EL (cell line): ENCODE measurements around the gene SDE2.
"Not testable (repeated sequence)": the region's sequence is repeated elsewhere in the genome, so short reads cannot be mapped to it uniquely, and the experiment has no call there.

Source experiments
- DNase-seq: peaks from one replicate; pipeline ENCODE4 v3.0.0-alpha.2; 2016

Gene SDE2

DNA sequence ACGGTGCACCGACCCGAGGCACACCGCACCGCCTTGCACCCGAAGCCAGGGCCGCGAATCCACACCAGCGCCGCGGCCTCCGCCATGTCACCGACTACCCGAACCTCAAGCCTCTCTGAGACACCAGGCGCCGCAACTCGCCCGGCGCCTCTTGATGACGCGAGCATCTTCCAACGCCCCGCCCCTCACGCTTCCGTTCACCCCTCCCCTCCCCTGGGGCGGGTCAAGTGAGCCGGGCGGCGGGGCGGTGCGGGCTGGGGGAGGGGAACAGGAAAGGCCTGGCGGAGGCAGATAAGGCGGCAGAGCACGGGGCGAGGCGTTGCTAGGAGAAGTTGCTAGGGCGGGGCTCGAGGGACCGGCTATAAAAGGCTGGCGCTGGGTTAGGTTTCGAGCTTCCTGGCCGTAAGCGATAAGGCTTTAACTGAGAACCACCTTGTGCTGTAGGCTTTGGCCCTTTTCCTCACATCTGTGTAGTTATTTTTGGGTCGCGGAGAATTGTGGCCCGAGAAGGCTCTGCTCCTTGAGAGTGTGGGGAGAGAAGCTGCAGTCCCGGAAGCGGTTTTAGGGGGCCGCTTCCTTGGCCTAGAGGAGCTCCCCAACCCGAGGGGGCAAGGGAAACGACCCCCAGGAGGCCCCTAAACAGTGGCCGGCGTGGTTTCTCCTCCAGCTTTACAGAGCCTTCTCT lies at the start of gene SDE2:
Gene SDE2, minus strand, starts transcription at position 117 of the 685 bp plus-strand sequence. Its CDS starts 31 bp downstream, at position 86.
- peak; percentile 98 for DNase-seq

DNA sequence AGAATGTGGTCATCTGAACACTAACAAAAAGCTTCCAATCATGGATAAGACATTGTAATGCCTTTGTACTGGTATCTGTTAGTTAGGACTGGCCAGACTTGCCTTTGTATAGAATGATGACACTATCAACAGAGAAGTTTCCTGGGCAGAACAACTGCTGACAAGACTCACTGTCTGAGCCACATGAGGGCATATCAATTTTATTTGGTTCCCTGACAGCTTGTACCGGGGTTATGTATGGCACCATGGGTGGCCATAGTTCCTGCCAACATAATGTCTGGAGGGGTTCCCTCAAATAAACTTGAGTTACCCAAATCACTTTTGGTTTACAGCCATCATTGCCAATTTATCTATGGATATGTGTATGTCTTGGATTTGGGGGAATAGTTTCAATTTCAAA lies 49.7 kb upstream of the SDE2 start:
- DNase-seq = no peak

DNA sequence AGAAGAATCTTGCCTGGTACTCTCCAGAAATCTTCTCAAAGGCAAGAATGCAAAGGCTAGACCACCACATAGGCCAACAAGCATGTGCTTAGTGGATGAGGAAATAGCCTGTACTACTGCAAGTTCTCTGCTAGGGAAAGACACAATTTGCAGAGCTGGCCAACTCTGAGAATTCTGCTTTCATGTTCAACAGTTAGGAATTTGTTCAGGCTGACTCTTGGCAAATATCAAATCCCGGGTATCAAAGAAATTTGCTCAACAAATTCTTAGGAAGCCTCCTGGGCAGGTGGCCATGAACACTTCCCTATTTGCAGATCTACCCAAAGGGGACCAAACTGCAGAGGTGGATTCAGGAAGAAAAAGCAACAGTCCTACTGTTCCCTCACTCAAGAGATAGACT lies 48.4 kb upstream of the SDE2 start:
- no peak for DNase-seq

DNA sequence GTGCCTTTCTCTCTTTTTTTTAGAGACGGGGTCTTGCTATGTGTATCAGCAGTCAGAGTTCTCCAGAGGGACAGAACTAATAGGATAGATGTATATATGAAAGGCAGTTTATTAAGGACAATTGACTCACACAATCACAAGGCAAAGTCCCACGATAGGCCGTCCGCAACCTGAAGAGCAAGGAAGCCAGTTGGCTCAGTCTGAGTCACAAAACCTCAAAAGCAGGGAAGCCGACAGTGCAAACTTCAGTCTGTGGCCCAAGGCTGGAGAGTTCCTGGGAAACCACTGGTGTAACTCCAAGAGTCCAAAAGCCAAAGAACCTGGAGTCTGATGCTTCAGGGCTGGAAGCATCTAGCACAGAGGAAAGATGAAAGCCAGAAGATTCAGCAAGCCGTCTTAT lies 47.1 kb upstream of the SDE2 start:
- peak; percentile 74 for DNase-seq

DNA sequence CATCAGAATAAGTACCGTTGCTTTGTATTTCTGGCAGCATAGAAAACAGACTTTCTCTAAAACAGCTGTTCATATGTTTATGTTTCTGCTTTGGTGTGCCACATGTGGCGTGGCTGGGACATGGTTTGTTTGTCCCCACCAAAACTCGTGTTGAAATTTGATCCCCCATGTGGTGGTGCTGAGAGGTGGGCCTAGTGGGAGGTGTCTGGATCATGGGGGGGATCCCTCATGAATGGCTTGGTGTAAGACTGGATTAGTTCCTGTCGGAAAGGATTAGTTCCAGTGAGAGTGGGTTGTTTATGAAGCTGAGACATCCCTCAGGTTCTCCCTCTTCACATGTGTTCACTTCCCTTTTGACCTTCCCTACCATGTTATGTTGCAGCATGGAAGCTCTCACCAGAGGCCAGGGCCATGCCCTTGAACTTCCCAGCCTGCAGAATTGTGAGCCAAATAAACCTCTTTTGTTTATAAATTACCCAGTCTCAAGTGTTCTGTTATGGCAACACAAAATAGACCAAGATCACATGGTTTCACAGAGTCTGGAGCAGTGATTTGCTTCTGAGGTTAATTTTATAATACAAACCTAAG lies 45.5 kb upstream of the SDE2 start:
- DNase-seq = no peak

DNA sequence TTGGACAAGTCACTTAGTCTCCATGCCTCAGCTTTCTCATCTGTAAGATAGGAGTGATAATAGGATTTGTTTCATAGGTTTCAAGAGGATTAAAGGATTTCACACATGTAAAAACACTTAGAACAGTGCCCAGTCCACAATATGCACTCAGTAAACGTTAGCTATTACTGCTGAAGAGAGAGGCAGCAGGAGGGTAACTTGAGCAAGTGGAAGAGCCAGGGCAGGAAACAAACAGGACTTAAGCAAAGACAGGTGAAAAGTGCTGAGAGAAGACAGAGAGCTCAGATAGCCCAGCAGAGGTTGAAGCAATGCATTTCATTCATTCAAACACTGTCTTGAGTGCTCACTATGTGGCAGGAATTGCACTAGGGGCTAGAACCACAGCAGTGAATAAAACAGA lies 42.3 kb upstream of the SDE2 start:
- no peak for DNase-seq

DNA sequence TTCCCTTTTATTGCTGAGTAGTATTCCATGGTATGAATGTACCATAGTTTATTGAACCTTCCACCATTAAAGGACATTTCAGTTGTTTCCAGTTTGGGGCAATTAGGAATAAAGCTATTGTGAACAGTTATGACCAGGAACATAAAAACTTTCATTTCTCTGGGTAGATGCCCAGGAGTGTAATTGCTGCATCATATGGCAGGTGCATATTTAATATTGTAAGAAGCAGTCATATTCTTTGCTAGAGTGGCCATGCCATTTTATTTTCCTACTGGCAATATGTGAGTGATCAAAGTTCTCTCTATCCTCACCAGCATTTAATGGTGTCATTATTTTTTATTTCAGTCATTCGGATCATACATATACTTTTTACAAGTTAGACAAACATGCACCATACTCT lies 39.5 kb upstream of the SDE2 start:
- DNase-seq = no peak

DNA sequence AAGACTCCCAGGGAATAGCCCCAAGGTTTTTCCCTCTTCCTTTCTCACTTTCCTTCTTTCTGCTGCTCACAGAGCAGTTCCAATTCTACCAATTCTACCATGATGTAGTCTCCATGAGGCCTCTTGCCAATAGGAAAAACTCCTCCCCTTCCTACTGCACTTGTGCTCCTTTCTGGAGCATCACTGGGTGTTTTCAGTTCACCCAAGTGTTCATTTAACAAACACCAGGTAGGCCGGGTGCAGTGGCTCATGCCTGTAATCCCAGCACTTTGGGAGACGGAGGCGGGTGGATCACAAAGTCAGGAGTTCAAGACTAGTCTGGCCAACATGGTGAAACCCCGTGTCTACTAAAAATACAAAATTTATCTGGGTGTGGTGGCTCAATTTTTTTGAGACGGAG lies 36.8 kb upstream of the SDE2 start:
- DNase-seq = no peak

DNA sequence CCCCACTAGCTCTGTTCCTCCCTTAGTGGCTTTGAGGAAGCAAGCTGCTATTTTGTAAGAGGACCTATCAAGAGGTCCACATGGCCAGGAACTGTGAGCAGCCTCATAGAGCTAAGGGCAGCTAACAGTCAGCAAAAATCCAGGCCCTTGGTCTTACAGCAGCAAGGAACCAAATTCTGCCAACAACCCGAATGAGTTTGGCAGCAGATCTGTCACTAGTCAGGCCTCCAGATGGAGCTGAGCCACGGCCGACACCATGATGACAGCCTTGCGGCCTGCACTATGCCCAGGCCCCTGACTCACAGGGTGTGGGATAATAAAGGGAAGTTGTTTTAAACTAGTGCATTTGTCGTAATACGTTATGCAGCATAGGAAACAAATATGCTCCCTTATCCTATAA lies 35.3 kb upstream of the SDE2 start:
- peak; percentile 80 for DNase-seq

DNA sequence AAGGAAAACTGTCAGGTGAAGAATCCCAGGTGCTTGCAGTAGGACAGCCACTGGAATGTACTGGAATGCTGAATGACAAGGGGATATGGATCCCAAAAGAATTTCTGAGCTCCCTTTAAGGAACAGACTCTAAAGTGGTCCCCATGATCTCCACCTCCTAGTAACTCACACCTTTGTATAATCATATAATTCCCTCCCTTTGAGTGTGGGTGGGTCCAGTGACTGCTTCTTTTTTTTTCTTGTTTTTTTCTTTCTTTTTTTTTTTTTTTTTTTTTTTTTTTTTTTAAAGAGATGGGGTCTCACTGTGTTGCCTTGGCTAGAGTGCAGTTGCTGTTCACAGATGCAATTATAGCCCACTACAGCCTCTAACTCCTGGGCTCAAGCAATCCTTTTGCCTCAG lies 34.8 kb upstream of the SDE2 start:
- DNase-seq = no peak

DNA sequence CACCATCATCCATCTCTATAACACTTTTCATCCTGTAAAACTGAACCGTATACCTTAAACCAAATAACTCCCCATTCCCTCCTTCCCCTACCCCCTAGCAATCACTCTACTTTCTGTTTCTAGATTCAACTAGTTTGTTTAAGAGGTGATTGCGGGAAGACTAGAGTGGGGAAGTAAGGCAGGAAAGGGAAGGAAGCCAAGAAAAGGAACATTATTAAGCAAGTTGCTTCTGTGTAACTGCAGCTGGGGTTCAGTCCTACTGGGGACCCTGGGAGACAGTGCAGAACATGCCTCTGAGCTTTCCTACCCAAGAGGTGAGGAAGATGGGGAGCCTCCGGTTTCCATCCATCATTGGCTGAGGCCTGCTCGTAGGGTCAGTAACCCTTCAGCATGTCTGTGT lies 34.4 kb upstream of the SDE2 start:
- no peak for DNase-seq

DNA sequence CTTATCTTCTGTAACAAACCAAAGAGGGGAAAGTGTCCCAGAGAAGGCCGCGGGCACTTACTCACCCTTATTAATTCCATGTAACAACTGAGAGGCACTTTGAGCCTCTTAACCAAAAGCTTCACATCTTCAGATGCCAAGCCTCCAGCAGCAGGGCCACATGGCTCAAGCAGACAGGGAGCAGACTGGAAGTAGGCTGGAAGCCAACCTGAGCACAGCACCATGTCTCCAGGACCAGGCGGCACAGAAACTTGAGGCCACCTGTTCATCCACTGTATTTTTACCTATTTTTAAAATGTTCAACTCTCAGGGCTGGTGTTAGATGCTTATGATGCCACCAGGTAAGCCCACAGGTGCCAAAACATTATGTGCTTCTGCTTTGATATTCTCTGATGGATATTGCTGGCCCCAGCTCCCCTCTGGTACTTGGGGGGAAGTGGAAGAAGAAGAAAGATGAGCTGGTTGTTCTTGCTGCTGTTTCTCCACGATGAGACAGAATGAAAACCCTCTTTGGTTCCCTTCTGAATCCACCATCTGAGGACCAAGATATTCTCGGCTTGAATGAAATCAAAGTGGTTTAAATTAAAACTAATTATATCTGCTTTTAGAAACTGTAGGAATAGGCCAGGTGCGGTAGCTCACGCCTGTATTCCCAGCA lies 30.6 kb upstream of the SDE2 start:
- no peak for DNase-seq

DNA sequence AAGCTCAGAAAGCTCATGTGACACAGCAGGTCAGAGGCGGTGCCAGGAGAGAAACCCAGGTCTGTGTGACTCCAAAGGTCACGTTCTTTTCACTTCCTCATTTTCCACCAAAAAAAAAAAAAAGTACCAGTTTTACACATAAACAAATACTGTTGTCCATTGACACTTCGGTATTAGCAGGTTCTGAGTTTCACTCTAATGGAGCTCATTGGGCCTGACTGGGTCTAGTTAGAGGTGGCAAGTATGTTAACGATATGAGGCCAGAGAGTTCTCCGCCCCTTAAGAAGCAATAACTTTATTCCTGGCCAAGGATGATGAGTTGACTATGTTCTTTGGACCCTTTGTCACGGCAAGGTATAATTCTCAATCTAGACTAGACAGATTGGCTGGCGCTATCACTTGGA lies 30.0 kb upstream of the SDE2 start:
- DNase-seq = no peak

DNA sequence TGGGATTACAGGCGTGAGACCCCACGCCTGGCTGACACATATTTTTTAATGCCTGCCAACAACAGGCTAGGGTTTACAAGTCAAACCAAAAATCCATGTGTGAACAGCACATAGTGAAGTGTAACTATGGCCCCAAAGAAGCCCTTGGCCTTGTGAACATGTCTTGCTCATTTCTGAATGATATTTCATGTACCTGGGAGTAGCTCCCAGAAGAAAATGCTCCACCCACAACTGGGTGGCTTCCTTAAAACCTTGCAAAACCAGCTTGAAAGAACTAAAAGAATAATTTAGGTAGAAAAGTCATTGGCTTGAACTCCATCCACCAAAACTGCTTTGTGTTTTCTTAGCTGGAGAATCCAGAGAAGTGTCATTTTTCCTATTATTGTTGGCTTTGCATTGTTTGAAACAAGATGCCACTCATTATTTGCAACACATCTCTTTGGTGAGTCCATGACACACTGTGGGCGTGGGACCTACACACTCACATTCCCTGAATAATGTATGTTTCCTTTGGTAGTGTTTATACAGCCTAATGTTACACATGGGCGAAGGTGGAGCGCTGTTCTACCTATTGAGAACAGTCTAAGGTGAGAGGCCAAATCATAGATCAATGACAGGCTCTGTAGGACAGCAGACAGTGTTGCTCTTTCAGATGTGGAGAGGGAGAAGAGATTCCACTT lies 28.5 kb upstream of the SDE2 start:
- no peak for DNase-seq

DNA sequence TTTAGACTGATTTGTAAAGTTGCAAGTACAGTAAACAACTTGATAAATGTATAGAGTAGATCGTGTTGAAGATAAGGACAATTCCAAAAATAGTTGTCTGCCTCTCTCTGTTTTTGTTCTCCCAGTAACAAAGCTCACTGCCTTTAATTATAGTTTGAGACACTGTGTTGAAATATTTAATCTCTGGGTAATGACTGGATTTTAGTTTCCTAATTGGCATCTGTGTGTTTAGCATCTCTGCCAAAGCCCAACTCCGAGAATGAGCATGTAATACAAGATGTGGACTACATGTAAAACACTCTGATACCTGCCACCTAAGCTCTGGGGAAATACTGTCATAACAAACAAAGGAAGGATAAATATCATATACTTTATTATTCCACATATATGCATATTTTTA lies 27.7 kb upstream of the SDE2 start:
- DNase-seq = no peak

DNA sequence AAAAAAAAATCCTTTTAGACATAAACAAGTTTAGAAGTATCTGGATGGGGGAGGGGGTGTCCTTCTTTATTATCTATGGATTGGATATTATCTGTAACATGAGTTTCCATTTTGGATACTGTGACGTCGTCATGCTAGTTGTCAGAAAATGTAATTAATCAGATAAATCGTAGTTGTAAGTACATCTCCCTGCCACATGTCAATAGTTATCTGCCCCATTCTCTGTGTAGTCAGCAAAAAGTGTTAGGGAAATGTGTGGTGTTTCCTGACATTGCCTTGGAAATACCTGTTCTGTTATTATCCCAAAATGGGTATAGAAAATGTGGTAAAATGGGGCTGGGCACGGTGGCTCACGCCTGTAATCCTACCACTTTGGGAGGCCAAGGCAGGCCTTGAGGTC lies 24.6 kb upstream of the SDE2 start:
- no peak for DNase-seq

DNA sequence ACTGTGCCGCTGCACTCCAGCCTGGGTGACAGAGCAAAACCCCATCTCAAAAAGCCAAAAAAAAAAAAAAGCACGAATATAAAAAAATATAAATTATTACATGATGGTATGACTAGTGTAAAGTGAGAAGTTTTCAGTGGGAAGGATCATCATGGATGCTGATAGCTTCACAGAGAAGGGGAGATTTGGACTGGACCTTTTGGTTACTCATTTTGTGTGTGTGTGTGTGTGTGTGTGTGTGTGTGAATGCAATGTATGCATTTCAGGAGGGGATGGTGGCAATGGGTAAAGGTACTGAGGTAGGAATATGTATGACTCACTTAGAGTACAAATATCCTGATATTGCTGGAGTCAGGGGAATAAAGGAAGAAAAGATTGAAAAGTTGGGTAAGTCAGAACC lies 22.7 kb upstream of the SDE2 start:
- no peak for DNase-seq

DNA sequence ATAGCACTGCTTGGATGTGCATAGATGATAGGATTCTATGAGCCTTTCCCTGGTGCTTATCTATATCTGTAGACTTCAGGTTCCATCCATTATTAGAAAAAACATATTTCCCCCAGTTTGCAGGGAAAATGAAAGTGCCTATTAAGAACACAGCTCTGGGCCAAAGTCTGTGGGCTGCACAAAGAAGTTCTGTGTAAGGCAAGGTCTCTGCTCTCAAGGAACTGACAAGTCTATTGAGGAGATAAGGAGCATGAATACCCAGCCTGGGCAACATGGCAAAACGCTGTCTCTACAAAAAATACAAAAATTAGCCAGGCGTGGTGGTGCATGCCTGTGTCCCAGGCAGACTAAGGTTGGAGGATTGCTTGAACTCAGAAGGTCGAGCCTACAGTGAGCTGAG lies 22.3 kb upstream of the SDE2 start:
- no peak for DNase-seq

DNA sequence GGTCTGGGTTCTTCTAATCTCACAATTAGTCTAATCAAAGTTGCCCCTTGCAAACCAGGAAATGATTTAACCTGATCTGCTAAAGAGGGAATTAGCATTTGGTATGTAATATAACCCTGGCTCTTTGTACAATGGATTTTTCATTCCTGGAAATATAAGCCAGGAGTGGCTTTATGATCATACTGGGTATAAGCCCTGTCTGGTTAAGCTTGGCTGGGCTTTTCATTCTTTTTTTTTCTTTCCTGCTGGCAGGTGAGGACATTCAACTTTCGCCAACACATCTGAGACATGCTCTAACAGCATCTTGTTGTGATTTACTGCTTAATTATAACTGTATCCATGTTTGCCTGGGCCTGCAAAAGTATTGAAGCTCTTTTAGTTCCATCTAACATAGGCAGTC lies 20.4 kb upstream of the SDE2 start:
- DNase-seq = no peak

DNA sequence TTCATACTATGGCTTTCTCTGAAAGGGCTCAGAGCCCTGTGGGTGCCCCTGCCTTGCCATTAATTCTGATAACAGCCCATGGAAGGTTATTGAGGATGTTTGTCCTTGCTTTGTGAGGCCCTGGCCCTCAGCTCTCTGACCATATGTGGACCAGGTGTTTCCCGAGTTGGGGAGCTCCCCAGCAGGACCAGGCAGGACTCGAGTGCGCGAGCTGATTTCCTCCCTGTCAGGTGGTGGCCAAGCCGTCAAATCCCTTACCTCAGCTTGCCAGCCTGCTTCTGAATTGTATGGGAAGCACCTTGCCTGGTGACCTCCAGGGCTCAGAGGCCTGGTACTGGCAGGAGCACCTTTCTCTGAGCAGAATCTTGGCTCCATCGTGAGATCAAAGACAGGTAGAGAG lies 17.9 kb upstream of the SDE2 start:
- DNase-seq = no peak

DNA sequence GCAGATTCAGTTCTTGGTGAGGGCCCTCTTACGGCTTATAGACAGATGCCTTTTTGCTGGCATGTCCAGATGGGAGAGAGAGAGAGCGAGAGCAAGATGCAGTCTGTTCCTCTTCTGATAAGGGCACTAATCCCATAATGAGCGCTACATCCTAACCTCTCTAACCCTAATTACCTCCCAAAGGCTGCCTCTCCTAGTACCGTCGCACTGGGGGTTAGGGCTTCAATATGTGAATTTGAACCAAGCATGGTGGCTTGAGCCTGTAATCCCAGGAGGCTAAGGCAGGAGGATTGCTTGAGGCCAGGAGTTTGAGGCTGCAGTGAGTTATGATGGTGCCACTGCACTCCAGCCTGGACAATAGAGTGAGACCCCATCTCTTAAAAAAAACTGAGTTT lies 10.5 kb upstream of the SDE2 start:
- no peak for DNase-seq

DNA sequence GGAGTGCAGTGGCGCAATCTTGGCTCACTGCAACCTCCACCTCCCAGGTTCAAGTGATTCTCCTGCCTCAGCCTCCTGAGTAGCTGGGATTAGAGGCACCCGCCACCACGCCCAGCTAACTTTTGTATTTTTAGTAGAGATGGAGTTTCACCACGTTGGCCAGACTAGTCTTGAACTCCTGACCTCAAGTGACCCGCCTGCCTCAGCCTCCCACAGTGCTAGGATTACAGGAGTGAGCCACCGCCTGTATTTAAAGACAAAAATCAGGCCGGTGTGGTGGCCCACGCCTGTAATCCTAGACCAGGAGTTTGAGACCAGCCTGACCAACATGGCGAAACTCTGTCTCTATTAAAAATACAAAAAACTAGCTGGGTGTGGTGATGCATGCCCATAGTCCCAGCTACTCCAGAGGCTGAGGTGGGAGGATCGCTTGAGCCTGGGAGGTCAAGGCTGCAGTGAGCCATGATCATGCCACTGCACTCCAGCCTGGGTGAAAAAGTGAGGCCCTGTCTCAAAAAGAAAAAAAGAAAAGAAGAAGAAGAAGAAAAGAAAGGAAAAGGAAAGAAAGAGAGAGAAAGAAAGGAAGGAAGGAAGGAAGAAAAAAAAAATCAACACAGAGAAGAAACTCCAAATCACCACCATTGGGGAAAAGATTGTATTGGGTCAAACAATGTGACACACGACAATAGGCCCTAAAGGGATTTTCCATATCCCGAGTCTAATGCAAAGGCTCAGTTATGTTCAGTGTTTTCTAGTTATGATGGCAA lies 8.2 kb upstream of the SDE2 start:
- DNase-seq = not testable (repeated sequence)

DNA sequence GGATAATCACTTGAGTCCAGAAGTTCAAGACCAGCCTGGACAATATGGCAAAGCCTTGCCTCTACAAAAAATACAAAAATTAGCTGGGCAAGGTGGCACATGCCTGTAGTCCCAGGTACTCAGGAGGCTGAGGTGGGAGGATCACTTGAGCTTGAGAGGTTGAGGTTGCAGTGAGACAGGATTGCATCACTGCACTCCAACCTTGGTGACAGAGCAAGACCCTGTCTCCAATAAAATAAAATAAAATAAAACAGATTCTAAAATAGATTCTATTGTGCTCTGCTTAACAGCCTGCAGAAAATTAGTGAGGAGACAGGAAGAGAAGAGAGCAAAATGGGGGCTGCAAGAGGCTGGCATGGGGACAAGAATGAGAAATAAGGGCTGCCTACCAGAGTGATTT lies 7.5 kb upstream of the SDE2 start:
- no peak for DNase-seq
